ENCODE data around the gene RFX8.

RFX8 gene

DNA sequence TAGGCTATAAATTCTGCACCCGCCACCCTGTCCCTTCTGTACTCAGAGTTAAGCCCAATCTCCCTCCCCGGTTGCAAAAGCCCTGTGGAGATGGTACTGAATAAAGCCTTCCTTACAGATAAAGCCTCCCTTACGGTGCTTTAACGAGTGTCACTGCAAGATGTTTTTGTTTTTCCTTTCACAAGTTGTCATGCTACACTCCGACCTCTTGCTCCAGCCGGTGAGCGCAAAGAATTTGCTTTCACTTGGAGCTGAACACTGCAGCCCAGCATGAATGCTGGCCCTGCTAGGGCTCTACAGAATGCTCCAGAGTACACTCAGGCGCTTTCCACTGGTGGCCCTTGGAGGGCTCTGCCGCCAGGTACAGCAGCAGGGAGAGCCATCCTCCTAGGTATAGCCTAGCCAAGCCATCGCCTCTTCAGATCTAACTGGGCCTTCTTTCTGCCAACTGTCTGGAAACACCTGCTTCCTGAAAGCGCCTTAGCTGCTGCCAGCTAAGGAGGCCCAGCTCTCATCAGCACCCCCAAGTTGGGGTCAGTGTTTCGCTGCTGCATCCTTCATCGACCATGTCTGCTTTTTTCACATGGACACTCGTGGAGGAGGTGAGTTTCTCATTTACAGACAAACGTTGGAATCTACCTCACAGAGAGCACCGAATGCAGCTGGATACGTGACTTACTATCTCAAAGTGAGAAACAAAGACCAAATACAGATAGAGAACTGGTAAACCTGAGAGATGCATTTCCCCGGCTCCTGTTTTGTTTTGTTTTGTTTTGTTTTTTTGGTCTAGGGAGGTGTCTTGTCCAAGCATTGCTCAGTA lies 74.2 kb downstream of the RFX8 start:
- Histone ChIP-seq H3K27me3 (ENCODE audit: low read length) (no peaks in the 10 kb centered on the region), H2AFZ (ENCODE audit: low read depth, low read length, severe bottlenecking) (no peak overlapping the region)

DNA sequence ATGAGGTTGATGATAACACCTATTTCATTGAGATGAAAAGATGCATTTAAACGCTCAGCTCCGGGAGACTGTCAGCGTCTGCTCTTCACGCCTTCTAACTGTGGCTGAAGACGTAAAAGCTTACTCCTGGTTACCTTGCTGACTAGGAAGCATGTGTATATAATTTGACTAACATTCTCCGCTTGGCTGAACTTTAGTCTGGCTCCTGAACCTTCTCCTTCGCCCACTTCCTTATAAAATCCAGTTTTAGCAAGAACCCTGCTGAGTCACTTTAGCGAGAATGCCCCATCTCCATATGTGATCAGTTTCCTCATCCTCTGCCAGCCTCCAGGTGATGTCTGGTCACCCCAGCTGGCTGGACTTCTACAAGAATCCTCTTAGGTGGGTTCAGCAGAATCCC lies 74.9 kb downstream of the RFX8 start:
- no peak overlapping the region for H3K9ac ChIP-seq (ENCODE audit: low read length)
- H3K9me3 ChIP-seq (ENCODE audit: insufficient read depth, low read length), result no peaks in the 10 kb centered on the region
- no peak overlapping the region for H3K4me2 ChIP-seq (ENCODE audit: low read depth, low read length, poor library complexity, severe bottlenecking)
- H2AFZ ChIP-seq (ENCODE audit: low read depth, low read length, severe bottlenecking), result no peak overlapping the region
- no peaks in the 10 kb centered on the region for H3K9me2 ChIP-seq (replicated peaks; ENCODE audit: insufficient read depth, low read length)
- TF ChIP-seq, protein P1, sequence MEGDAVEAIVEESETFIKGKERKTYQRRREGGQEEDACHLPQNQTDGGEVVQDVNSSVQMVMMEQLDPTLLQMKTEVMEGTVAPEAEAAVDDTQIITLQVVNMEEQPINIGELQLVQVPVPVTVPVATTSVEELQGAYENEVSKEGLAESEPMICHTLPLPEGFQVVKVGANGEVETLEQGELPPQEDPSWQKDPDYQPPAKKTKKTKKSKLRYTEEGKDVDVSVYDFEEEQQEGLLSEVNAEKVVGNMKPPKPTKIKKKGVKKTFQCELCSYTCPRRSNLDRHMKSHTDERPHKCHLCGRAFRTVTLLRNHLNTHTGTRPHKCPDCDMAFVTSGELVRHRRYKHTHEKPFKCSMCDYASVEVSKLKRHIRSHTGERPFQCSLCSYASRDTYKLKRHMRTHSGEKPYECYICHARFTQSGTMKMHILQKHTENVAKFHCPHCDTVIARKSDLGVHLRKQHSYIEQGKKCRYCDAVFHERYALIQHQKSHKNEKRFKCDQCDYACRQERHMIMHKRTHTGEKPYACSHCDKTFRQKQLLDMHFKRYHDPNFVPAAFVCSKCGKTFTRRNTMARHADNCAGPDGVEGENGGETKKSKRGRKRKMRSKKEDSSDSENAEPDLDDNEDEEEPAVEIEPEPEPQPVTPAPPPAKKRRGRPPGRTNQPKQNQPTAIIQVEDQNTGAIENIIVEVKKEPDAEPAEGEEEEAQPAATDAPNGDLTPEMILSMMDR (IDR thresholded peaks at IDR 0.05; ENCODE audit: insufficient read depth, low read length, poor library complexity, severe bottlenecking), result no peak
- TF ChIP-seq EZH2phosphoT487 (conservative IDR thresholded peaks at IDR 0.05; ENCODE audit: low read length), result no peak
- no peaks in the 10 kb centered on the region for H3K36me3 ChIP-seq (ENCODE audit: low read length)
- H3K27ac ChIP-seq (ENCODE audit: low read depth, low read length), result no peak overlapping the region
- no peaks in the 10 kb centered on the region for H3K27me3 ChIP-seq (ENCODE audit: low read length)
- no peaks in the 10 kb centered on the region for H3K79me2 ChIP-seq (ENCODE audit: insufficient read depth, low read length)
- H3F3A ChIP-seq (ENCODE audit: insufficient read depth), result no peaks in the 10 kb centered on the region
- no peaks in the 10 kb centered on the region for H4K20me1 ChIP-seq (ENCODE audit: low read depth, low read length)
- H3K4me3 ChIP-seq (ENCODE audit: insufficient read depth, low read length, poor library complexity, severe bottlenecking), result no peak overlapping the region

More for the DNA sequence above, 74.2 kb downstream of the RFX8 start:
- H3K4me3 ChIP-seq (ENCODE audit: insufficient read depth, low read length, poor library complexity, severe bottlenecking), result no peak overlapping the region
- H3K27ac ChIP-seq (ENCODE audit: low read depth, low read length), result no peak overlapping the region
- no peak for TF ChIP-seq EZH2phosphoT487 (conservative IDR thresholded peaks at IDR 0.05; ENCODE audit: low read length)
- TF ChIP-seq, protein P1 (IDR thresholded peaks at IDR 0.05; ENCODE audit: insufficient read depth, low read length, poor library complexity, severe bottlenecking), result no peak
- H3K9me2 ChIP-seq (replicated peaks; ENCODE audit: insufficient read depth, low read length), result no peaks in the 10 kb centered on the region
- no peaks in the 10 kb centered on the region for H3K79me2 ChIP-seq (ENCODE audit: insufficient read depth, low read length)
- H3K36me3 ChIP-seq (ENCODE audit: low read length), result no peaks in the 10 kb centered on the region
- H3F3A ChIP-seq (ENCODE audit: insufficient read depth), result no peaks in the 10 kb centered on the region
- no peak overlapping the region for H3K4me2 ChIP-seq (ENCODE audit: low read depth, low read length, poor library complexity, severe bottlenecking)
- H4K20me1 ChIP-seq (ENCODE audit: low read depth, low read length), result no peaks in the 10 kb centered on the region
- no peaks in the 10 kb centered on the region for H3K9me3 ChIP-seq (ENCODE audit: insufficient read depth, low read length)
- H3K9ac ChIP-seq (ENCODE audit: low read length), result no peak overlapping the region

DNA sequence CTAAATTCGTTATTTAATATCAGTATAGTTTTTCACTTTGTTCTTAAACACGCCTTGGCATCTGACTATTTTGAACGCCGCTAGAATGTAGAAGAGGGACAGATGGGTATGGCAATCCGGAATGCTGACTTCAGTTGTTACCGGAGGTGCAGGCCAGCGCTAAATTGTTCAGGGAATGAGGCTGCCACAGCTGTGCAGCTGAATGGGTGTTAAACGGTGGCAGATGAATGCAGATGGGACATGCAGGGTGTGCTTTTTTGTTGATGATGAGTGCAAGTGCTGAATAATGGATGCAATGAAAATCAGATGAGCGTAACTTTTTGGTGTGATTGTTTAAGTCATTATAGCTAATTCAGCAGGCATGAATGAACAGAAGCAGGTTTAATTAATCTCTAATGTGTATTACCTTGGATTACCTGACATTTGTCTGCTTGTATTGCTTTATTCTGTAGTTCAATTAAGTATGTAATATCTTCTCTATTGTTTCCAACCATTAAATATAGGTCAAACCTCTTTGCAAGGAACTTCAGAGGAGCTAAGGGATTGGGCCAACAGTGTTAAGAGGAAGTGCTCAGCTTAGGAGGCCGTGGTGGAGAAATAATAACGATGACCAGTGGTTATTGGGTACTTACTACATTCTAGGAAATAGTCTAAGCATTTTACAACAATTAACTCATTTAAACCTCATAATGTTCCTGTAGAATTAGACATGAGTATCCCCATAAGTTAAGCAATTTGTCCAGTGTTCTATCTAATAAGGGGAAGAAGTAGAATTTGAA lies 75.7 kb downstream of the RFX8 start:
- H3K4me3 ChIP-seq (ENCODE audit: insufficient read depth, low read length, poor library complexity, severe bottlenecking), result no peak overlapping the region
- H3F3A ChIP-seq (ENCODE audit: insufficient read depth), result no peaks in the 10 kb centered on the region
- H3K79me2 ChIP-seq (ENCODE audit: insufficient read depth, low read length), result no peaks in the 10 kb centered on the region
- no peaks in the 10 kb centered on the region for H3K27me3 ChIP-seq (ENCODE audit: low read length)
- no peak overlapping the region for H2AFZ ChIP-seq (ENCODE audit: low read depth, low read length, severe bottlenecking)
- no peak overlapping the region for H3K9ac ChIP-seq (ENCODE audit: low read length)
- H3K9me3 ChIP-seq (ENCODE audit: insufficient read depth, low read length), result no peaks in the 10 kb centered on the region
- H3K36me3 ChIP-seq (ENCODE audit: low read length), result no peaks in the 10 kb centered on the region
- no peak overlapping the region for H3K4me2 ChIP-seq (ENCODE audit: low read depth, low read length, poor library complexity, severe bottlenecking)
- no peaks in the 10 kb centered on the region for H4K20me1 ChIP-seq (ENCODE audit: low read depth, low read length)
- no peak overlapping the region for H3K27ac ChIP-seq (ENCODE audit: low read depth, low read length)
- TF ChIP-seq EZH2phosphoT487 (conservative IDR thresholded peaks at IDR 0.05; ENCODE audit: low read length), result no peak
- TF ChIP-seq, protein P1 (IDR thresholded peaks at IDR 0.05; ENCODE audit: insufficient read depth, low read length, poor library complexity, severe bottlenecking), result no peak
- H3K9me2 ChIP-seq (replicated peaks; ENCODE audit: insufficient read depth, low read length), result no peaks in the 10 kb centered on the region

Measured in SU-DHL-6 (cell line).